DND-41 (cell line): ENCODE results near the gene PLEKHG3.

ENCODE experiments used
- EZH2 ChIP-seq: IDR thresholded peaks from 3 replicates; pipeline ENCODE4 v1.6.1; 2012; ENCODE audit warnings: borderline replicate concordance, low read depth, mild to moderate bottlenecking, moderate library complexity, low read length, inconsistent platforms; ENCODE audit not compliant: severe bottlenecking
- TF ChIP-seq, protein P1 (sequence below): IDR thresholded peaks from 2 replicates; pipeline ENCODE4 v1.5.1; 2012; ENCODE audit warnings: borderline replicate concordance, low read length, moderate library complexity, mild to moderate bottlenecking; ENCODE audit not compliant: poor library complexity, severe bottlenecking; ENCODE audit errors: extremely low read depth

DNA sequence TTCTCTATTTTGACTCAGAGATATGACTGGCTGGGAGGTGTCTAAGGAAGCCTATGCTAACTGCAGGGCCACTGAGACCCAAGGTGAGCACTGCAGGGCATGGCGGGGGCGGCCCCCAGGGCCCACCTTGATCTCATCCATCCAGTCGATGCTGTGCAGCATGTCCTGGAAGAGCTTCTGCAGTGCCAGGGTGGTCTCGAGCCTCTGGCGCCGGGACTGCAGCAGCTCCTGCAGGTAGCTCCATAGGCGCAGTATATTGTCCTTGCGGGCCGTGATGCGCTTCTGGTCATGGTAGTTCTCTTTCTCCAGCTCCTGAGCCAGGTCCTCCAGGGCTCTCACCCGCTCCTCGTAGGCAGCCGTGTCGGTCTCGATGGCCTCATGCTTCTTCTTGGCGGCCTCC, 91.0 kb downstream of the PLEKHG3 start:
- TF ChIP-seq, protein P1, sequence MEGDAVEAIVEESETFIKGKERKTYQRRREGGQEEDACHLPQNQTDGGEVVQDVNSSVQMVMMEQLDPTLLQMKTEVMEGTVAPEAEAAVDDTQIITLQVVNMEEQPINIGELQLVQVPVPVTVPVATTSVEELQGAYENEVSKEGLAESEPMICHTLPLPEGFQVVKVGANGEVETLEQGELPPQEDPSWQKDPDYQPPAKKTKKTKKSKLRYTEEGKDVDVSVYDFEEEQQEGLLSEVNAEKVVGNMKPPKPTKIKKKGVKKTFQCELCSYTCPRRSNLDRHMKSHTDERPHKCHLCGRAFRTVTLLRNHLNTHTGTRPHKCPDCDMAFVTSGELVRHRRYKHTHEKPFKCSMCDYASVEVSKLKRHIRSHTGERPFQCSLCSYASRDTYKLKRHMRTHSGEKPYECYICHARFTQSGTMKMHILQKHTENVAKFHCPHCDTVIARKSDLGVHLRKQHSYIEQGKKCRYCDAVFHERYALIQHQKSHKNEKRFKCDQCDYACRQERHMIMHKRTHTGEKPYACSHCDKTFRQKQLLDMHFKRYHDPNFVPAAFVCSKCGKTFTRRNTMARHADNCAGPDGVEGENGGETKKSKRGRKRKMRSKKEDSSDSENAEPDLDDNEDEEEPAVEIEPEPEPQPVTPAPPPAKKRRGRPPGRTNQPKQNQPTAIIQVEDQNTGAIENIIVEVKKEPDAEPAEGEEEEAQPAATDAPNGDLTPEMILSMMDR, result no peak
- TF ChIP-seq EZH2, result no peak
